ENCODE results near the gene DQX1. TPM values are rescaled to one million over a fixed set of nuclear protein-coding genes. Genes with fewer than 3 reads are reported as not detected.

Gene DQX1
- total RNA-seq, 1 experiment from 2014 or later = 1.1 TPM

DNA sequence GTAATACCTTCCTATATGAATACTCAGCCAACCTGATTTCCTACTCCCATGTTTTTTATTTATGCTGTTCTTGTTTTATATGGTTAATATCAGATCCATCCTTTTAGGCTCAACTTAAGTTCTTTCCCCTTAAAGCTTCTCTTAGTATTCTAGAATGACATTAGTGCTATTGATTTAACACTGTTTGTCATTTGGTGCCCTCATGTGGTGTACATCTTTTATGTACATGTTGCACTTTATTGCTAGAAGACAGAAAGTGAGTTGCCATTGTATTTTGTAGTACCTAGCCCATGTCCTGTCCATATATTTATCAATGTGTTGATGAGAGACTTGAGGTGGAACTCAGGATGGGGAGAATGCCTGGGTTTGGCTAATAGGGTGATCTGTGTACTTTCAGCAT, 6.2 kb upstream of the DQX1 start:
- DNase-seq (ENCODE audit: low read depth) = no peak

DNA sequence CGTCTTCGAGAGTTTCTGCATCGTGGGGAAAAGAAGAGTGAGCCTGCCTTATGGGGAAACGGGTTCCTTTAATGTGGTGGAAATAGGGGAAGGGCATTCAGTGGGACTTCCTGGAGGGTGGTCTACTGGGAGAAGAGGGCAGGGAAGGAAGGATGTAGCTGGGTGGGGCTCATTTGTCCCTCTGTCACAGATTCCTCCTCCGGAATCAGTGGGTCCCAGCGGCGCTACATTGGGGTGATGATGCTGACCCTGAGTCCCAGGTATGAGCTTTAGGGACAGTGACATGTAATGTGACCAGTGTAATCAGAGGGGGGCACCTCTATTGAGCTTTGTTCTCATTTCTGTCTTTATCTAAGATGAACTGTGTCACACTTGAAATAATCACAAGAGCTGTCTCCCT, 5.6 kb upstream of the DQX1 start:
- no peak for DNase-seq (ENCODE audit: low read depth)

DNA sequence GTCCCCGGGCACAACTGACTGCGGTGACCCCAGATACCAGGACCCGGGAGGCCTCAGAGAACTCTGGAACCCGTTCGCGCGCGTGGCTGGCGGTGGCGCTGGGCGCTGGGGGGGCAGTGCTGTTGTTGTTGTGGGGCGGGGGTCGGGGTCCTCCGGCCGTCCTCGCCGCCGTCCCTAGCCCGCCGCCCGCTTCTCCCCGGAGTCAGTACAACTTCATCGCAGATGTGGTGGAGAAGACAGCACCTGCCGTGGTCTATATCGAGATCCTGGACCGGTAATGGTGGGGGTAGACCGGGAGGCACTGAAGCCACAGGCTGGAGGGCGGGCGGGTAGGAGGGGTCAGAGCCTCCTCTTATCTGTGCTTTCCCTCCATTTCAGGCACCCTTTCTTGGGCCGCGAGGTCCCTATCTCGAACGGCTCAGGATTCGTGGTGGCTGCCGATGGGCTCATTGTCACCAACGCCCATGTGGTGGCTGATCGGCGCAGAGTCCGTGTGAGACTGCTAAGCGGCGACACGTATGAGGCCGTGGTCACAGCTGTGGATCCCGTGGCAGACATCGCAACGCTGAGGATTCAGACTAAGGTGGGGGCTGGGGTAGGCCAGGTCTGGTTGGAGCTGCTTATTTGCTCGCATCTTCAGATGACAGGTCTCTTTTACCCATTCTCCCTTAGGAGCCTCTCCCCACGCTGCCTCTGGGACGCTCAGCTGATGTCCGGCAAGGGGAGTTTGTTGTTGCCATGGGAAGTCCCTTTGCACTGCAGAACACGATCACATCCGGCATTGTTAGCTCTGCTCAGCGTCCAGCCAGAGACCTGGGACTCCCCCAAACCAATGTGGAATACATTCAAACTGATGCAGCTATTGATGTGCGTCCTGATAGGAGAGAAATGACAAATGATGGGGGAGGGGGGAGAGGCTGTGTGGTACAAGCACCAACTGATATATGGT, 4.5 kb upstream of the DQX1 start:
- DNase-seq (ENCODE audit: low read depth) = peak; percentile 57

DNA sequence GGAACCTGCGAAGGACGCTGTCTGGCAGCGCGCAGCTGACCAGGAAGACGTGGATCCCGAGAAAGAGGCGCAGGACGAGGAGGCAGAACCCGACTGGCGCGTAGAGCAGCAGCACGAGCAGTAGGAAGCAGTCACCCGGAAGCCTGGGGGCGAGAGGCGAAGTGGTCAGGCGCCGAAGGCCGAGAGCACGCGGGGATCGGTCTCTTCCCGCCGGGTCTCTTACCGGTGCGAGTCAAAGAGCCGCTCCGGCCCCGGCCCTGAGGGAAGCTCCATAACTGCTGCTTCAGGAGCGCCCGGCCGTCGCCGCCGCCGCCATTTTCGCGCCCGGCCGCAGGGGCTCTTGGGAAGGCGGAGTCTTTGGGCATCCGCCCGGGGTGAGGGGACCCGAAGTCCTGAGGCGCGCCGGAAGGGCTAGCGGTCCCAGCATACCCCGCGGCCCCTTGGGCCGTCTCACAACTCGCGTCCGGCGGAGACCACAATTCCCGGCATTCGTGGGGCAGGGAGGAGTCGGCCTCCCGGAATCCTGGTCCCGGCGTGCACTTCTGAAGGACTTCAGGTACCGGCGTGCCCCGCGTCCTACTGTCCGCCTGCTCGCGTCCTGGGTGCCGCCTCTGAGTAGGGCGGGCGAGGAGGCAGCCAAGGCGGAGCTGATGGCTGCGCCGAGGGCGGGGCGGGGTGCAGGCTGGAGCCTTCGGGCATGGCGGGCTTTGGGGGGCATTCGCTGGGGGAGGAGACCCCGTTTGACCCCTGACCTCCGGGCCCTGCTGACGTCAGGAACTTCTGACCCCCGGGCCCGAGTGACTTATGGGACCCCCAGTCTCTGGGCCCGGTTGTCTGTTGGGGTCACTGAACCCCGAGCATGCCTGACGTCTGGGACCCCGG, 3.6 kb upstream of the DQX1 start, which contains the start of the genes AUP1 and HTRA2:
Gene AUP1 (minus strand): TSS at position 350 of the 882 bp plus-strand sequence. CDS start 77 bp downstream, at position 273.
Gene HTRA2 (plus strand): TSS at position 577 of the 882 bp plus-strand sequence. CDS start 74 bp downstream, at position 651.
- peak; percentile 99 for DNase-seq (ENCODE audit: low read depth)

DNA sequence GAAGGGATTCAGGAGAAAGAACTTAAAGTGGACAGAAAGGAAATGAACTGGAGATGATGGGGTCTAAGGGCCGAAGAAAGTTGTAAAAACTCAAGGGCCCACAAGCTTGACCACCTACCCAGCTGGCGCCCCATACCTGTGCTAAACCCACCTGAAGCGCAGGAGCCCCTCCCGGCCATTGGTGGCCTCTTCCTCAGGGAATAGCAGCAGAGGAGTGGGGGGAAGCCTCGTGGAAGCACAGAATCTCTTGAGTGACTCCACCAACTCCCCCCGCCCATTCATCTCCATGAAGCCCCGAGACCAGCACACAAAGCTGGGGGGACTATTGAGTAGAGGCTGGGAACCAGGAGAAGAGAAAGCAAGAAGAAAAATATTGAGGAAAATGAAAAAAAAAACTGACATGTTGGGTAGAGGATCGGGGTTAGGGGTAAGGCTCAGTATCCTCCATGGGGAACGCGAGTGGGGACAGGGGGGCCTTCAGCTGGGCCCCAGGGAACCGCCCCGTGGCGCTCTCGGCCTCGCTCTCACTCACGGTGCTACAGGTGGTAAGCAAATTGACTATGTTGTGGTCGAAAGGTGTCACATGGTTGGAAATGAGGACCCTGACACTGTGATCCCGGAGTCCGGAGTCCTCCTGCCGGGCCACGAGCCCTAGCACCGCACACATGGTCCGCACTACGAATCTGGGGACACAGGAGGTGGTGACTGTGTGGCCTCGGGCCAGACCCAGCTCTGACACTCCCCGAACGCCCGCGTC, 2.7 kb upstream of the DQX1 start:
- no peak for DNase-seq (ENCODE audit: low read depth)

DNA sequence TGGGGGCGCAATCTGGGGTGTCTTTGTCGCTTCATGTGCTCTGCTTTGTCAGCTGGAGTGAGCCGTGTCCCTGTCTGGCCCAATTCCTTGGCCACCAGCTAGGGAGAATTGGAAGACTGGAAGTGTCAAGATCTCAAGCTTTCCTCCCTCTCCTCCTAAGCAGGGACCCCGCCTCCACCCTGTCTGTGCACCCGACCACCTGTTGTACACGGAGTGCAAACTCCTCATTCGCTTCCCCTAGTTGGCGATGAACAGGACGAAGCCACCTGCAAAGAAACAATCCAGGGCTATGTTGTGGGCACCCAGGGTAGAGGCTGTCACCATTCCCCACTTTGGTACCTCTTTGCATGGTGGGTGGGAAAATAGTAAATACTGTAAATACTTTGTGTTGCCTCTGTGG, 1.7 kb upstream of the DQX1 start:
- DNase-seq (ENCODE audit: low read depth) = no peak

DNA sequence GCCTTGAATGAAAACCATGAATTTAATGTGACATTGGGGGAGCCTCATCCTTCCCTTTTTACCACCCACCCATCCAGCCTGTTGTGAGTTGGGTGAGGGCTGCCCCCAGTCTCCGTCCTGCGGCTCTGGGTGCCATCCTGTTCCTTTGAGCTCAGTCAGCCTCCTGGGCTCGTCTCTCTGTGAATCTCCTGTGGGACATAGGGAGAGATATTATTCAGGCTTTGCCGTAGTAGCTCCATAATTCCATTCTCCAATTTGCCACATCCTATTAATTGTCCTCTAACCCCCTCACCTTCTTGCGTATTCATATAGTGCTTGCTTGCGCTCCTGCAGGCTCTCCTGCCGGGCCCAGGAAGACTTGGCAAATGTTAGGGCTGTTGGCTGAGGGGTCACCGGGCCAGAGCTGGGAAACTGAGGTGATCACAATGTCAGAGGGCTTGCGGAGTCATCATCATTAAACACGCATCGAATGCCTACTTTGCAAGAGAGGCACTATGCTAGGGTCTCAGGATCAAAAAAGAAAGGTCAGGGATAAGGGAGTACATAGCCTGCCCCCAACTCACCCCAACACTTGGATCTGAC, 709 bp upstream of the DQX1 start:
- no peak for DNase-seq (ENCODE audit: low read depth)

DNA sequence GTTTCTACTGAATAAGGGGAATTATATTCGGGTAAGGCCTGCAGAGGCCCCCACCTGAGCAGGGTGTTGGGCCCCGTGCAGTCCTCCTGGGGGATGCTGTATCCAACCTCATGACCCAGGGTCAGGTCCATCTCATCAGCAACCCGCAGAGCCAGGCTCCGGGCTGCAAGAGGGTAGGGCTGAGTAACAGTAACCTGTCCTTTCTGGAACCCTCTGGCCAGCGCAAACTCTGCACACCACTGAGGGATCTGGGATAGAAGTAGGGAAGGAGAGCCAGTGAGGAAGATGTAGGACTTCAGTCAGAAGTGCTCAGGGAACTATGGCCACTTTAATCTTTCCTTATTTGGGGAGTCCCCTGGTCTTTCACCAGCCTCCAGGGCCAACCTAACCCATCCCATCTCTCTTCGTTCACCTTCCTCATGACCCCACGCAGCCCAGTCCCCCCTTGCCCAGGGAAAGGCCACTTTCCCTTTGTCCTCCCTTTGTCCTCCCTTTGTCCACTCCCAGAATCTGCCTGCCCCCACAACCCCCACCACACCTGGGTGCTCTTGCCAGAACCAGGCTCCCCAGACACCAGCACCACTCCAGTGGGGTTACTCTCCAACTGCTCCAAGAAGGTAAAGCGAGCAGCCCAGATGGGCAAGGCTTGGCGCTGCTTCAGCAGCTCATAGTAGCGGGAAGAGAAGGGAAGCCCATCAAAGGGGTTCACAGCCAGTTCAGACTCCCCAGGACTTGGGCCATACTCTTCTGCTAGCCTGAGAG, 895 bp downstream of the DQX1 start:
- DNase-seq (ENCODE audit: low read depth) = no peak

DNA sequence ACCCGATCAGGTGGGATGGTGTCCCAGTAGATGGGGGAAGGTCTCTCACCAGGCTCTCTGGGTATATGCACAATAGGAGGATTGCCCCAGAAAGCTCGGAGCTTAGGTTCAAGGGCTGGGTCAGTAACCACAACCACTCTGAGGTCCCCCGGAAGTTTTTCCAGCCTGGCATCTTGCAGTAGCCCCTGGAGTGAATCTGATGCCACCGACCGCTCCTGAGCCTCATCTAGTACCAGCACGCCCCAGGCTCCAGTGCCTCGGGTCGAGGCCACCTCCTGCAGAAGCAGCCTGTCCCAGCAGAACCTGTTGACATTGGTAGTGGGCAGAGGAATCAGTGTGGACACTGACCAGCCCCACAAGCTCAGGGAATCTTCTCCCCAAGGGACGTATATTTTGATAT, 2.0 kb downstream of the DQX1 start:
- DNase-seq (ENCODE audit: low read depth) = no peak

DNA sequence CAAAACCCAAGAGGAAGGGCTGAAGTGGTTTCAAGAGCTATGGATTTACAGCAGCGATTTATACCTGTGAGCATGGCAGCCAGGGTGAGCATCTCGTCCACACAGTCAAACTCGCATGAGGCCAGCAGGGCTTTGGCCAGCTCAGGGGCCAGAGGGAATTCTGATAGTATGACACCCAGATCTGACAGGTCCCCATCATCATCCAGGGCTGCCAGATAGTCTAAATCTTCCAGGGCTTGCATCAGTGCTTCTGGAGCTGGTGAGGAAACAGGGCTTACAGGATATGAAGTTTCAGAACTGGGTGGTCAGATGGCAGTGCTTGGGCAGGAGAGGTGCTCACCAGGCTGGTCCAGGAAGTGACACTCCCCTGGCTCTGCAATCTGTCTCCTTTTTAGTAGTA, 3.5 kb downstream of the DQX1 start:
- DNase-seq (ENCODE audit: low read depth) = no peak

DNA sequence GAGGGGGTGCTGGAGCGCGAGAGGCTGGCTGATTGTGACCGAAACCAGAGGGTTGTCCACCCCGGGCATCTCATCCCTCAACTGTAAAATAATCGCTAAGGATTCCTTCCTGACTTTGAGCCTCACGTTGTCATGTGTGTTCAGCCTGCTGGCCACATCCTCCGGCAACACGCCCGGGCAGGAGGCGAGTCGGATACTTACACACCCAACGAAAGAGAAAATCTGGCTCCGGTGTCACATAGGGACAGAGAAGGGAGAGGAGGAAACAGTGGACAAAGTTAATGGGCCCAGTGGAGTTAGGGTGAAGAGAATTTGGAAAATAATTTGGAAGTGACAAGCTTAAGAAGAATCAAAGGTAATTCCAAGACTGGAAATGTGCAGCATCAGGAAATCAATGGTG, 9.4 kb downstream of the DQX1 start:
- DNase-seq (ENCODE audit: low read depth) = no peak

DNA sequence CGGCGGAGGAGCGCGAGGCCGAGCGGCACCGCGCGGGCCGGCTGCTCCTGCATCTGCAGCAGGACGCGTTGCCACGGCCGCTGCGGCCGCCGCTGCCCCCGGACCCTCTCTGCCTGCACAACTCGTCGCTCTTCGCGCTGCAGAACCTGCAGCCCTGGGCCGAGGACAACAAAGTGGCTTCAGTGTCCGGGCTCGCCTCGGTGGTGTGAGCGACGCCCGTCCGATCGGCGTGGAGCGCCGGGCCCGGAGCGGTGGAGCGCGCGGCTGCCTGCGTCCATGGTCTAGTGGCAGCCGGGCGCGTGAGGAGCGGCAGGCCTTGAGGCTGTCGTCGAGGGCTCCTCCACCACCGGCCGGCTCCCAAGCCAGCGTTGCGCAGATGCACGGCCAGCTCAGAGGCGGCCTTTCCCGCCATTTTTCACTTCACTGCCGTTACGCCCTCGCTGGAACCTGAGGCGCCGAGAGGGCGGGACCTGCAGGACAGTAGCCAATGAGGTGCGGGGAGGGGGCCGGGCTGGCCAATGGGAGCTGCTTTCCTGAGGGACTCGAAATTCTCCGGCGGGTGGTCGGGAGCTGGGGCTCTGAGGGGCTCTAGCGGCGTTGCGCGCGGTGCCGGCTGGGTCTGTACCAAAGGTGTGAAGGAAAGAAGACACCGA, 9.9 kb downstream of the DQX1 start:
- DNase-seq (ENCODE audit: low read depth) = no peak

DNA sequence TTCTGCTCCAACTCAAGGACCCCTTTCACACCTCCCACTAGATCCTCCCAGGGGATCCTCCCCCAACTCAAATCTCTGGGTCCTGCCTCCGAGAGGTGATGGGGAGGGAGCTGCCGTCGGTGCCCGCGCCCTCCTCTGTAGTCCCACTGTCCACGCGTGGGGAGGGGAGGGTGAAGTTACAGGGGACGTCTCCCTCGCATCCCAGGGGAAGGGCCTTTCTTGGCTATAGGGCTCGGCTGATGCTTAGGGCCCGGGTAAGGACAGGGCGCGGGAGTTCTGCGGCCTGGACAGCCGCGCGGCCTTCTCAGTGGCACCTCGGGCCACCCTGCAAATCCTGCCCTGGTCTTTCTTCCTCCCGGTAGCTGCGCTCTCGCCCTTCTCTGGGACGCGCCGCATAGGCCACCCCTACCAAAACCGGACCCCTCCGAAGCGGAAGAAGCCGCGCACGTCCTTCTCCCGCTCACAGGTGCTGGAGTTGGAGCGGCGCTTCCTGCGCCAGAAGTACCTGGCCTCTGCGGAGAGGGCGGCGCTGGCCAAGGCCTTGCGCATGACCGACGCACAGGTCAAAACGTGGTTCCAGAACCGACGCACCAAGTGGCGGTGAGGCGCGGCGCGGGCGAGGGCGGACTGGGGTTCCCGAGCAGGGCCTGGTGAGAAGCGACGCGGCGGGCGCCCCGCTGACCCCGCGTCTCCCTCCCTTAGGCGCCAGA, 10.6 kb downstream of the DQX1 start:
- no peak for DNase-seq (ENCODE audit: low read depth)

DNA sequence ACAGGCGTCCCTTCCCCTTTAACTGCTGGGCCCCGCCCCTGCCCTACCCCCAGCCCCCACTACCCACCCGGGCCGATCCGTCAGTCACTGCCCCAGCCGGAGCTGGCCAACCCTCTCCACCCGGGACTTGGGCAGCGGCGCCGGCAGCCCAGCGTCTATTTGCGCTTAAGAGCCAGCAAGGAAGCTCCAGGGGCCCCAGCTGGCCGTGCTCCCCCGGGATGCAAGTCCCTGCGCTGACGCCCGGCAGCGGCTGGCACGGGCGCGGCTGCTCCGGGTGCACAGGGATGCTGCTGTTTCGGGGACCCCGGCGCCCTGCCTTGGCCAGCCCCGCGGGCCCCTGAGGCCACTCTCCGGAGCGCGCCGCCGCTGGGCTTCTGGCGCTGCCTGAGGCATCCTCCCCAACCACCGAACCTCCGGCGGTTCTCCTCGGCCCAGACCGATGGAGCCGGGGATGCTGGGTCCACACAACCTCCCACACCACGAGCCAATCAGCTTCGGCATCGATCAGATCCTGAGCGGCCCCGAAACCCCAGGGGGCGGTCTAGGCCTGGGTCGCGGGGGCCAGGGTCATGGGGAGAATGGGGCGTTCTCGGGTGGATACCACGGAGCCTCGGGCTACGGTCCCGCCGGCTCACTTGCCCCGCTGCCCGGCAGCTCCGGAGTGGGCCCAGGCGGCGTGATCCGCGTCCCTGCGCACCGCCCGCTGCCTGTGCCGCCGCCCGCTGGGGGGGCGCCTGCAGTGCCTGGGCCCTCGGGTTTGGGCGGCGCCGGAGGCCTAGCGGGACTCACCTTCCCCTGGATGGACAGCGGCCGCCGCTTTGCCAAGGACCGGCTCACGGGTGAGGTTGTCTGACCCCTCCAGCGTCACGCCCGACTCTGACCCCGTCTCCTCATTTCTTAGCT, 11.4 kb downstream of the DQX1 start, which contains the start of gene TLX2:
Gene TLX2 (plus strand): TSS at position 83 of the 903 bp plus-strand sequence. CDS start 357 bp downstream, at position 440.
- DNase-seq (ENCODE audit: low read depth) = no peak

DNA sequence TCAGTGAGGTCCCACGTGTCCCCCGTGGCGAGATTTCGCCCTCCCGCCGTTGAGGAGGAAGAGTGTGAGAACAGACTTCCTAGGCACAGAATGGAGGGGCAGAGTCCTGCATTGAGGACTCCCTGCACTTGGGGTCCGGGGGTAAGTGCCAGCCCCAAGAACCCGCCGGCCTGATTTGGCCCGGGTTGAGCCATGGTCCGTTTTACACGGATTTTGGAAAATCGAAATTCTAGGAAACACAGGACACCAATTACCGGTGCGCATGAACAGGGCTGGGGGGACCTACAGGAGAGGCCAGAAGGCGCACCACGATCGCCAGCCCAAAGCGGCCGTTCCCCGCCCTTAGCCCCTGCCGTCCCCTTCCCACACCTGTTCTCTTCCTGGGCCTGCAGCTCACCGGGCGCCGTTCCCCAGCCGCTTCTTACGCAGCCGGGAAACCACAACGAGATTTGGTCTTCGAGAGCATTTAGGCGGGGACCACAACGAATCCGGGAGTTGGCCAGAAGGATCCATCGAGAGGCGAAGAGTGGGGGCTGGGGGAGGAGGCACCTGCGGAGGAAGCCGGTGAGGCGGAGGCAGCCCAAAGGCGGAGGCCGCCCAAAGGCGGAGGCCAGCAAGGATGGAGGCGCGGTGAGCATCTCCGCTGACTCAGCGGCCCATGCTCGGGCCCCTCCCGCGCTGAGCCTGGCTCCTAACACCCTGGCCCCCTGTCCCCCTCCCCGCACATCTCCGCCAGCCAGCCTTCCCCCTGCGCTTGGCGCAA, 12.2 kb downstream of the DQX1 start:
- peak; percentile 43 for DNase-seq (ENCODE audit: low read depth)

DNA sequence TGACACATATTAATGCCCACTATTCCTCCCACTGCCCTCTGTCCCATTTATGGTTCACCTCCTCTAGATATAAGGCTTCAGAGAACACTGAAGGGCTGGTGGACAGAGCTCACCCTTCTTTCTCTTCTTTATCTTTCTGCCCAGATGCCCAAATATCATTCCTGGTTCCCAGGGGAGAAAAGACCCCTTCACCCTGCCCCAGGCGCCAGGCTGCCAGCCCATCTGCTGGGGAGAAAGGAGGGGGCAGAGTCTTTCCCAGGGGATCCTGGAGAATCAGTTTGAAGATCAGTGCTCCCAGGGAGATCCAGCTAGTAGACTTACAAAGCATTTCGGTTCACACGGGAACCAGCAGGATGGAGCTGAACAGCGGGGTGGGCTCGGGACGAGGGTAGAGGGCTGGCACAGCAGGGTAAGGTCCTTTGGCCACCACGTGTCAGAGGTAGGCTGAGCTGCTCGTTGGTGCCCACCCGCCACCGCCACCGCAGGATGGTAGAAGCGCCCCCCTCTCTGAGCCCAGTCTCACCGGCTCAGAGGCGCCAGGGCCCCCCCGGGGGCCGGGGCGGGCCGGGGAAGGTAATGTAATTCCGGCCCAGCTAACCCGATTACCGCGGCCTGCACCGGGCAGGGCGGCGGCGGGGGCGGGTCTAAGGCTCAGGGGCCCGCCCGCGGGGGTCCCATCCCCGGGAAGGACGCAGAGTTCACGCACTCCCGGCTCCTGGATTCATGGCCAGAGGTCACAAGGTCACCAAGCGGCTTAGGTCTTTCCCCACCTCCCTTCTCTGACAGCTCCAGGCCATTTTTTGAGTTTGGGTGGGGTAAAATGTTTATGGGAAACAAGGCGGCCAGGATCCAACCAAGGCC, 13.1 kb downstream of the DQX1 start:
- DNase-seq (ENCODE audit: low read depth) = no peak
